UCSD-AML1 (cell line): Measurements from ENCODE around the gene NTN1.
"Not testable (repeated sequence)": the region's sequence is repeated elsewhere in the genome, so short reads cannot be mapped to it uniquely, and the experiment has no call there.

Experiments
- DNase-seq: peaks from one replicate; lab custom pipeline; 2025; ENCODE audit not compliant: unreplicated experiment; lab: John Stamatoyannopoulos, UW

NTN1 gene

DNA sequence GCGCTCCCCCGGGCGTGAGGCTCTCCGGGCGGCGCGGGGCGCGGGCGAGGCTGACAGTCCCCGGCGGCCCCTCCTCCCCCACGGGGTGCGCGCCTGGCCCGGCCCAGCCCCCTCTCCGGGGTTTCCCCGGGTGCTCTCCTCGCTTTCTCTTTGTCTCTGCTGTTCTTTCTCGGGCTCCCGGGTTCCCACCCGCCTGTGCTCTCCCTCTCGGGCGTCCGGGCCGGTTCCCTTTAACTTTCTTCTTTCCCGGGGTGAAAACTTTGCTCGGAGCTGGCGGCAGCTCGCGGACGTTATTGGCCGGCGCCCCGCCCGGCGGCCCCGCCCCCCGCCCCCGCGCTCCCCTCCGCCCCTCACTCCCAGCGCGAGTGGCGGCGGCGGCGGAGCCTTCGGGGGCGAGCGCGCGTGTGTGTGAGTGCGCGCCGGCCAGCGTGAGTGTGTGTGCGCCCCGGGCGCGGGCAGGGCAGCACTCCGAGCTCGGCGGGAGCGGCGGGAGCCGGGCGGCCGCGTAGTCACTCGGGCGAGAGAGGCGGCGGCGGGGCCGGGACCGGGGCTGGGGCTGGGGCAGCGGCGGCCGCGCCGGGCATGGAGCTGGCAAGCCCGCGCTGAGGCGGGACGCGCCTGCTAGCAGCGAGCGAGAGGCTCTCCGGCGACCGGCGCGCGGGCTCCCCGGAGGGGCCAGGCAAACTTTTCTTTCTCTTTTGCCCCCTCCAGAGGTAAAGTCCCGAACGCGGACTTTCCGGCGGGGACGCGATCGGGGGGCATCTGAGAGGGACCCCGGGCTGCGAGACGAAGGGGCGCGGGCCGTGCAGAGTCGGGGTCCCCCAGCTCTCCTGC is at the start of gene NTN1:
NTN1 (plus strand) TSS at position 353 of the 834 bp plus-strand sequence. CDS start 864 bp downstream, outside the sequence.
- DNase-seq = peak; percentile 49

DNA sequence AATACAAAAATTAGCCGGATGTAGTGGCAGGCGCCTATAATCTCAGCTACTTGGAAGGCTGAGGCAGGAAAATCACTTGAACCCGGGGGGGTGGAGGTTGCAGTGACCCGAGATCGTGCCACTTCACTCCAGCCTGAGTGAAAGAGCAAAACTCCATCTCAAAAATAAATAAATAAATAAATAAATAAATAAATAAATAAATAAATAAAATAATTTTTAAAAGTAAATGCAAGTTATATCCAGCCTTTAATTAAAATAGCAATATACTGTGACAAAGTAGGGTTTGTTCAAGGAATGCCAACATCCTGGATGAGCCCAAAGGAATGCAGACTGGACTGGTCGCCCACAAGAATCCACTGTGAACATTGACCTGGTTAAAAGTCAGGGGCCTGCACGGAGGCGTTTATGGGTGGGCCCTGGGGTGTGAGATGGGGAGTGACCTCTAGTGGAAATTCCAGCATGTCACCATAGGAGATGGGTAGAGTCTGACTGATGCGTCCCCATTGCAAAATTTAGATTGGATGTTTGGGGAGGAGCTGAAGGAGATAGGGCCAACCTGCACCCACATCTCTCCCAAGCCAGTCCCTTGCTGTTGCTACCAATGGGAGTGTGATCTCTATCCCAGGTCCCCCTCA is 46.1 kb upstream of the NTN1 start:
- no peak for DNase-seq

DNA sequence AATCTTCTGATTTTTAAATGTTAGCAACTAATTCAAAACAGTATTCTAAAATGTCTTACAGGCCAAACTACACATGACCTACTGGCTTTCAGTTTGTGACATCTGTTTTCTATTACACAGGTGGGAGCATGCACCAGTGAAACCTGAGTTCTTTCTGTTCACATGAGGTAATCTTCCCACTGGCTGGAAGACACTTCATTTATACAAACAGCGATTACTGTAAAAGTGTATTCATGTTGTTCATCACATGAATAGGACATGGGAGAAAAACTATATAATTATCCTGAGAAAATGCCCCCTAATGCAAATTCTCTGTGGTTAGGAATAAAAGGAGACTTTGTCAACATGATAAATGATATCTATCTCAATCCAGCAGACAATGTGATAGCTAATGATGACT is 44.7 kb upstream of the NTN1 start:
- DNase-seq = no peak

DNA sequence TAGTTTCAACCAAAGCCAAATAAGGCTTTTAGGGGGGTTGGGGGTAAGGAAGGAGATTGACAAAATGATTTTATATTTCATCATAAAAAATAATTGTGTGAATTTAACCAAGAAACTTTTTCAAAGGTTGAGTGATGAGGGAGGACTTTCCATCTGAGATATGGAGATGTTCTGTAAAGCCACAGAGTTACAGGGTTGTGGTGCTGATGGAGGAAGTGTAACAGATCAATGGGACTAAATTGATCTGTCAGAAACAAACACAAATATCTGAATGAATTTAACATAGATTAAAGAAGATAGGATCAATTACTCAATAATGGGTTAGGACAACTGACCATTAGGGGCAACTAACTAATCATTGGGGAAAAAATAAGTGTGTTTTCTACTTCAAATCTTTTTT is 41.6 kb upstream of the NTN1 start:
- no peak for DNase-seq

DNA sequence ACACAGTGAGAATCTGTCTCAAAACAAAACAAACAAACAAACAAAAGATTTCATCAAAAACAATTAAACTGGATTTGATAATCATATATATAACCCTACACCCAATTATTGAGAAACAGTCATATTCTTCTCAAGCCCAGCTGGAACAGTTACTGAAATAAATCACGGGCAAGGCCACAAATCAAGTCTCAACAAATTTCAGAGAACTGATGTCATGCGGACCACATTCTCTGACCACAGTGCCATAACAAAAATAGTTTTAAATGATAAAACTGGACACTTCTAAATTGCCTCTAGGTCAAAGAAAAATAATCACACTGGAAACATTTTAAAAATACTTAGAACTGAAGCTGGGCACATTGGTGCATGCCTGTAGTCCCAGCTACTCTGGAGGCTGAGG is 39.9 kb upstream of the NTN1 start:
- no peak for DNase-seq

DNA sequence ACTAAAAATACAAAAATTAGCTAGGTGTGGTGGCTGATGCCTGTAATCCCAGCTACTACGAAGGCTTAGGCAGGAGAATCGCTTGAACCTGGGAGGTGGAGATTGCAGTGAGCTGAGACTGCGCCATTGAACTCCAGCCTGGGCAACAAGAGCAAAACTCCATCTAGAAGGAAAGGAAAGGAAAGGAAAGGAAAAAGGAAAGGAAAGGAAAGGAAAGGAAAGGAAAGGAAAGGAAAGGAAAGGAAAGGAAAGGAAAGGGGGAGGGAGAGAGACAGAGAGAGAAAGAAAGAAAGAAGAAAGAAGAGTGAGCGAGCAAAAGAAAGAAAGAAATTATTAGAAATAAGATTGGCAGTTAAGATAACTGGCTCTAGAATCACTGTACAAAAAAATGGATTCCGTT is 37.1 kb upstream of the NTN1 start:
- DNase-seq = not testable (repeated sequence)

DNA sequence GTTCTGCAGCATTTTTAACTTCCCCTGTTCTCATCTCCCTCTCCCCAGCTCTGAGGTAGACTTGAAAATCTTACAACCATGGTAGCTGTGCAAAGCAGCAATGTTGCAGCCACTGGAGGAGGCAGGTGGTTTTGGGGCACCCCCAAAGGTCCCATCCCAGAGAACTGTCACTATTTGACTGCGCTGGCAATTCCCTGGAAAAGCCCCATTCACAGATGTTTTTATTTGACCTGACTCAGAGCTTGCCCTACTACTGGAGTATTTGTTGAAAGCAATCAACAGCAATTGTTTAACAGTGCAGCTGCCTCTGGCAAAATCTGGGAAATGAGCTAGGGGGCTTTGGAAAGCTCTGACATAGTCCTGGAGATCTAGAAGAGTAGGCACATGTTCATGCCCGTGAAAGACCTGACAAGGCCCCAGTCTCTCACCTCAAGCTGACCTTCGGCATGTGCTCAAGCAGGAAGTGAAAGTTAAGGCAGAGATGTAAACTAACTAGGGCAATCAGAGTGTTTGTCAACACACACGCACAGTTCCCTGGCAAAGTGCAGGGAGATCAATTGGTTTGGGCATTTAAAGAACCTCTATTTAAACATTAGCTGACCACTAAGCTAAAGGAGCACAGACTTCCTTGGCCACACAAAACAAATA is 36.1 kb upstream of the NTN1 start:
- DNase-seq = no peak

DNA sequence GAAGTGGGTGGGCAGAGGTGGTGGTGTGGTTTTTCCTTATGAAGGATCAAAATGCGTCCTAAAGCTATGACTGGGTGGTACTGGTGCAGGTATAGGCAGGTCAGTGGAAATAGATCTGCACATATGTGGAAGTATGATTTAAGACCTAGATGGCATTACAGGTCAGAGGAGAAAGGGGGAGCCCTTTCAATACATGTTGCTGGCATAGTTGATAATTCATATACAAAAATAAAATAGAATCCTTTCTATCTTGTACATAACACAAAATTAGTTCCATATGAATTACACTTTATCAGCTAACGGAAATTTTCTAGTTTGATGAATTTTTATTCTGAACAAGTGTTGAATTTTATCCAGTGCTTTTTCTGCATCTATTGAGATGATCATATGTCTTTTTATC is 35.0 kb upstream of the NTN1 start:
- no peak for DNase-seq

DNA sequence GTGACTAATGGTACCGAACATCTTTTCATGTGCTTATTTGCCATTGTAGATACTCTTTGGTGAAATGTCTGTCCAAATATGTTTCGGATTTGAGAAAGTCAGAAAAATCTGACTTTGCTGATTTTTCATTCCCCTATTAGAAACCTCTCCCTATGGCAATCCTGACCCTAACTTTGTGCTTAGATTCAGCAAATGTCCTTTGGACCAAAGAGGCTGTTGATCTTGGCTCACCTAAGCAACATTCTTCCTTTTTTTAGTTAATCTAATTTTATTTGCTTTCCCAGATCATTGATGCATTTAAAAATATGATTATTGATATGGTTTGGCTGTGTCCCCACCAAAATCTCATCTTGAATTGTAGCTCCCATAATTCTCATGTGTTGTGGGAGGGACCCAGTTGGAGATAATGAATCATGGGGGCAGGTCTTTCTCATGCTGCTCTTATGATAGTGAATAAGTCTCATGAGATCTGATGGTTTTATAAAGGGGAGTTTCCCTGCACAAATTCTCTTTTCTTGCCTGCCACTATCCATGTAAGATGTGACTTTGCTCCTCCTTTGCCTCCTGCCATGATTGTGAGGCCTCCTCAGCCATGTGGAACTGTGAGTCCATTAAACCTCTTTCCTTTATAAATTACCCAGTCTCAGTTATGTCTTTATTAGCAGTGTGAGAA is 32.9 kb upstream of the NTN1 start:
- not testable (repeated sequence) for DNase-seq

DNA sequence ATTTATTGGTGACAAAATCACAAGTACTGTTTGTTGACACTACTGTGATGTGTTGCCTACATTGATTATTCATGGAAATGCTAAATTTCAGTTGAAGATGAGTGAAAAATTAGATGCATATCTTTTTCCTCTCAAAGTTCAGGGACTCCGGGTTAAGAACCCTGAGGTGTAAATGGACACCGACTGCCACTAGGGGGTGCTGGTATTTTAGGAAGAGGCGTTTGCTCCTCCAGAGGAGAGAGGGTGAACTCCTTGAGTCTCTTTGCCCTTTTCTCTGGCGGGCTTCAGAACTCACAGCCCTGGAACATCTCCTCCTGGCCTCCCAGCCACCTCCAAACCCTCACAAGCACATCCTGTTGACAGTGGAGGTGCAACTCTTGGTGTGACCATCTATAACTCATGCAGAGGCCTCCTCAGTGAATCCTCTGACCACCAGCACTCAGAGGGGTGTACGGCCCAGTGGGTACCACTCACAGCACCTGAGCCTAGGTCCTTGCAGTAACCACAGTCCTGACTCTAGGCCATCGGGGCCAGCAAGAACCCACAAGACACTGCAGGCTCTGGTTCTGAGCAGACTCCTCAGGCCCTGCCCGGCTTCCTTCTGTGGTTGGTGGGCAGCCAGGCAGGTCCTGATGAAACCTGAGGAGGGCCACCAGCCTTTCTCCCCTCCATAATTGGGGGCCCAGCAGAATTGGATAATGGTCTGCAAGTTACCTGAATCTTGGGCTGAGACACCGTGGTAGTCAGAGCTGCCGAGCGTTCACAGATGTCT is 29.6 kb upstream of the NTN1 start:
- peak; percentile 50 for DNase-seq

DNA sequence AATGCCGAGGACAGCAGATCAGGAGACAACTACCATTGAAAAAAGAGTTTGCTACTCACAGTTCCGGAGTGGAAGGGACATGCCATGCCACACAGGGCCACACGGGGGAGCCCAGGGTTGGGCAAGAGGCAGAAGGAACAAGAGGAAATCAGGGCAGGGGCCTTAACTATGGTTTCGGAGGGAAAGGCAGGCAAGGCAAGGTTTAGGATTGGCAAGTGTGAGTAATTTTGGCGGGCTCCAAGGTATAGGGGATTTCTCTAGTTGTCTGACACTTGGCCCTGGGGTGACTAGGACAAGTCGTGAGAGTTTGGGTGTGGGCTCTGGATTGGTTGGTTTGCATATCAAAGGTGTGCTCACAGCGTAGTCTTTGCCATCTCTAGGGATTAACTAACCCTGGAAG is 27.0 kb upstream of the NTN1 start:
- DNase-seq = peak; percentile 73

DNA sequence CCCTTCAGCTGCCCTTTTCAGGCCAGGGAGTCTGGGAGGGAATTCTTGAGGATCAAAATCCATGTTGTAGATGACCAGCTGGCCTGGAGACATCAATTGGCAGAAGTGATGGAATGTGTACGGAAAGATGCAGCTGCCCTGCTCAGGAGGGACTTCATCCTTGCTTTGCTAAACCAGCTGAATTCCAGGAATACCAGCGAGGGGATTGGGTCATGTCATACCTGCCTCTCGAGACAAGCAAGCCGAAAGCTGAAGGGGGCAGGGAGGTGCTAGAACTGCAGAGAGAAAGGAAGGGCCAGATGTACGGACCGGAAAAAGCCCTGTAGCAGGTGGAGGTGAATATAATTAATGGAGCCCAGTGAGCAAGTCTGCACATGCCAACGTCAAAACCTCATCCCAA is 25.6 kb upstream of the NTN1 start:
- DNase-seq = no peak

DNA sequence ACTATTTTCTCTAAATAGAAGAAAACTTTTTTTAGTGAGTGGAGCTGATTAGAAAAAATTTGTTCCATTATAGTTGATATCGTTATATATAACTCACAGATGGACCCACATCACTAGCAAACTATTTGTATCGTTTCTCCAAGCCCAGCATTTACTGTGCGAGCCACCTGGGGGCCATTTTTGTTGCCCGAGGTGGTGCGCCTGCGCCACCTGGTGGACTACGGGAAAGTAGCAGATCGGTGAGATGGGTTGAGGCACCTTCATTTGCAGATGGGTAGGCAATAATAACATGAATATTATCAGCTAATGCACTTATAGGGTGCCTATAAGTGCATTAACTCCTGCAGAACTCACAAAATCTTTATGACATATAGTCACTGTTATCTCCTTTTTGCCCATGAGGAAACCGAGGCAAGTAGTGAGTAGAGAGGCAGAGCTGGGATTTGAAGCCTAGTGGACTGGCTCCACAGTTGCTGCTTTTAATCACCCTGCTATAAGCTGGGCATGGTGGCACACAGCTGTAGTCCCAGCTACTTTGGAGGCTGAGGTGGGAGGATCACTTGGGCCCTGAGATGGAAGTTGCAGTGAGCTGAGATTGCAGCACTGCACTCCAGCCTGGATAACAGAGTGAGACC is 23.2 kb upstream of the NTN1 start:
- DNase-seq = peak; percentile 65

DNA sequence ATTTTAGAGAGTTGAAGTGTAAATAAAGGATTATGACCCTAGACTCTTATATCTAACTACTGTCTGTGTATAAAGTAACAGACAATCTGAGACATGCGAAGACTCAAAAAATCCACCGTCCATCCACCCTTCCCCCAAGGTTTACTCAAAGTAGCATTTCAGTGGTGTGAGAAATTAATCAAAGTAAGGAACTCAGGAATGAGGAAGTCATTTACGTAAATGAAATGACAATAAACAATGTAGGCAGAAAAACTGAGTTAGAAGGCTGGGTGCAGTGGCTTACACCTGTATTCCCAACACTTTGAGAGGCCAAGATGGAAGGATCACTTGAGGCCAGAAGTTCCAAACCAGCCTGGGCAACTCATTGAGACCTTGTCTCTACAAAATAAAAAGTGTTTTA is 19.8 kb upstream of the NTN1 start:
- no peak for DNase-seq

DNA sequence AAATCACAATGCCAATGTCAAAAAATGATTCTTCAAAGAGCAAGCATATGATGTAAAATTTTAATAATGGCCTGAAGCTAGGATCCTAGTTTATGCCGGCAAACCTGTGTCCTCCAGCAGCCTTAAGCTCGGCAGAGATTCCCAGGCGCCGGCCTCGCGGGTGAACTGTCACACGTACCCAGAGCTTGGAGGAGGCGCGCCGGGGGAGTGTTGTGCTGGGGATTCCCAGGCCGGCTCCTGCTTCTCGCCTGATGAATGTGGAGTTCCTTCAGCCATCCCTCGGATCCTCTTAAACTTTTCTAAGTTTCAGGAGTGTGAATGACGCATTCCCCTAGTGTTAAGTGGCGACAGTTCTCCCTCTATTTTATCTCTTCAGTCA is 19.1 kb upstream of the NTN1 start:
- no peak for DNase-seq

DNA sequence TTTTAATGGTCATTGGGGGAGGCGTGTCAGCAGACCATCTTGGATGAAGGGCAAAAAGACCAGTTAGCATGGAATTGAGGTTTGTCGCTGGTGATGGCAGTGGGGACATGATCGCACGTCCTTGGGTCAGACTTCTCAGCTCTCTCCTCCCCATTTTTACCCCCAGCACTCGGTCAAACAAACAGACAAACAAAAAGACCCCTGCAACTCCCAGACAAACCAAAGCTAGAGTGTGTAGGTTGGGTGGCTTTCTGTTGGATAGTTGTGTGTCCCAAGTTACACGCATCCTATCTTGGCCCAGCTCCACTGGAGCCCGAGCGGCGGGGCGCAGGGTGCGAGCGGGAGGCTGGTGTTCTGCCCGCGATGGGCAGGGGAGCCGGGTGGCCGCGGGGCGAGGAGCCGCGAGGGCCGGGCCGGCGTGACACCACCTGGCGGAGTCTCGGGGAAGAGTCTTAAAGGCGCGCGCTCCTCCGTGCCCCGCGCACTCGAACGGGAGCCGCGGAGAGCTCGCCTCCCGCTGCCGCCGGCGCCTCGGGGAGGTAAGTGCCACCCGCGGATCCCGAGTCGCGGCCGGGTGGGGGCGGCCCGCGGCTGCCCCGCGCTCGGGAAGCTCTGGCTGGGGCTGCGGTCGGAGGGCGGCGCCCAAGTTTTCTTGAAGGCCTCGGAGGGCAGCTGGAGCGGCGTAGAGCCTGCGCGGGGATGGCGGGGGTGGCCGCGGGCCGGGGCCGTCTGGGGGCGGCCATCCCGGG is 18.5 kb upstream of the NTN1 start:
- DNase-seq = no peak

DNA sequence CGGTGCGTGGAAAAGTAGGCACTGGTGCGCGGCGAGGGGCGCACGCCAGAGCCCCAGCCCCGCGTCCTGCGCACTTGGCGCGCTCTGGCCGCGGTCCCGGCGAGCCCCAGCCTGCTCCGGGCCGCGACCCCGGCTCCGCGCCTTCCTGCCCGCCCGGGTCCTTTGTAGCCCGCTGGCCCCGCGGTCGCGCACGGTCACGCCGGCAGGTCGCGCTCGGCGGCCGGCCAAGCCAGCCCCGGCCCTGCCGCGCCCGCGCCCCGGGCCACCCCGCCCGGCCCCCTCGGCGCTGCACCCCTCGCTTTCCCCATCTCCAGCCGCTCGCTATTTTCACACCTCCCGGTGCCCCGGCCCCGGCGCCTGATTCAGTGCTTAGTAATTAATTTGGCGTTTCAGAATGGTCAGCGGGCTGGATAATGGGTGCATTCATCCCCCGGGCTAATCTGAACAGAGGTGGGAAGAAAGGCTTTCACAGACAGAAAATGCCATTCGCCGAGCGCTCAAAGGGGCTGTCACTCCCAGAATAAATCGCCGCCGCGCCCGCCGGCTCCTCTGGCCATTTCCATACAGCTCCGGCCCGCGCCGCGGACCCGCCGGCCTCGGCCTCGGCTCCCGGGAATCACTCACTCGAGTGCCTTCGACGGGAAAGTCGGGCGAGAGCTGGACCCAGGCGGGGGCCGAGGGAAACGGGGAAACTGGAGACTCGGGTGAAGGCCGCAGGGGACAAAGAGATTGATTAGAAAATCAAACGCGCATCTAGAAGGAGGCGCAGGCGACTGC is 17.8 kb upstream of the NTN1 start:
- DNase-seq = no peak

DNA sequence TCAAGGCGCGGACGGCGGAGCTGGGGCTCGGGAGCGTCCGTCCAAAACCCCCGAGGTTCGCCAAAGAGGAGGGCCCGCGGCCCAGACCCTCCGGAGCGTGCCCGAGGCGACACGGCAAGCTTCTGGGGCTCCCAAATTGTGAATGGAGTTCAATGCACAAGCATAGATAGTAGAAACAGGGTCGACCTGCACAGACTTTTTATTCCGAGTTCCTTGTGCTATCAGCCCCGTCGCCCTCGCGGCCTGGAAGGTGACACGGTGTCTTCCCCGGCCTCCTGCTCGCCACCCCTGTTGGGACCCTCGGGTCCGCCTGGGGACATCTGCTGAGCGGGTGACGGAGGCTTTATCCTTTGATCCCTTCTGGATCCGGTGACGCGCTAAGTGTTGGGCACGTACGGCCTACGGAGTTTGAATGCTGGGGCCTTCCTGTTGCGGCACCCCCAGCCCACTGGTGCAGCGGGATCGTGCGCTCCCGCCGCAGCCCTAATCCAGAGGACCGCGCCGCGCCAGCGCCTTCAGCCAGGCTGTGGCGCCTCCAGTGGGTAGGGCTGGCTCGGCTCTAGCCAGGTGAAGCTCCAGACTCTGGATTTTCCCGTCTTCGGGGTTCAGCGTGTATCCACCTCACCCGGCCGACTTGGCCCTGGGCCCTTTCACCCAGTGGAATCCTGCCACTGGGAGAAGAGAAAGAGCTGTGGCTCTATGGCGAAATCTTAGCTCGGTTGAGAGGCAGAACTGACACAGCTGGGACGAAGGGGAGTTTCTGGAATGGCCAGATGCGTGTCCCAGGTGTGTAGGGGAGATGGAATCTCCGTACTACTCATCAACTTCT is 17.0 kb upstream of the NTN1 start:
- DNase-seq = no peak
